ENCODE measurements around the gene YBX1. TPM values are rescaled to one million over a fixed set of nuclear protein-coding genes. Genes with fewer than 3 reads are reported as not detected.
A peak's percentile ranks its signal among the peaks of the same experiment; 100 is the strongest.

The YBX1 gene
- total RNA-seq, 1 donor from 2014 or later: 356 TPM

- Histone ChIP-seq H3K36me3 (peaks cover 27 to 36% of the 10 kb centered on the region in 2 donors), H3K9me3 (no peaks in the 10 kb centered on the region), H3K4me1 (no peaks in the 10 kb centered on the region), H3K27ac (no peak overlapping the region), H3K27me3 (no peaks in the 10 kb centered on the region), H3K4me3 (no peak overlapping the region)
- no peak for DNase-seq (ENCODE audit: low spot score in 2 of 2)
- TF ChIP-seq CTCF (IDR thresholded peaks at IDR 0.05): no peak
- intact Hi-C loops (cut with DNase I): no loop called here
These were observed 61.9 kb downstream of the YBX1 start for GRCh38 chr1:42744148-42744413.

- H3K4me1 ChIP-seq: no peaks in the 10 kb centered on the region
- H3K4me3 ChIP-seq: no peak overlapping the region
- TF ChIP-seq CTCF (IDR thresholded peaks at IDR 0.05): no peak
- H3K27me3 ChIP-seq: no peaks in the 10 kb centered on the region
- H3K9me3 ChIP-seq: no peaks in the 10 kb centered on the region
- intact Hi-C loops (cut with DNase I): loop anchor here (5.0 kb wide), 1 partner anchor 169 kb away; no protein-coding TSS in a partner anchor
- no peak for DNase-seq (ENCODE audit: low spot score in 2 of 2)
- H3K27ac ChIP-seq: no peak overlapping the region
- peaks cover 39 to 50% of the 10 kb centered on the region in 2 donors for H3K36me3 ChIP-seq
These were observed 63.6 kb downstream of the YBX1 start for GRCh38 chr1:42745851-42746250.

- DNase-seq (ENCODE audit: low spot score in 2 of 2): no peak
- Histone ChIP-seq H3K36me3 (peaks cover 40 to 51% of the 10 kb centered on the region in 2 donors), H3K4me1 (no peaks in the 10 kb centered on the region), H3K9me3 (no peaks in the 10 kb centered on the region), H3K4me3 (no peak overlapping the region), H3K27ac (no peak overlapping the region), H3K27me3 (no peaks in the 10 kb centered on the region)
- no peak for TF ChIP-seq CTCF (IDR thresholded peaks at IDR 0.05)
- intact Hi-C loops (cut with DNase I): loop anchor here (5.0 kb wide), 1 partner anchor 169 kb away; no protein-coding TSS in a partner anchor
These were observed 64.4 kb downstream of the YBX1 start for GRCh38 chr1:42746436-42747105.

- Histone ChIP-seq H3K36me3 (peaks cover 46 to 56% of the 10 kb centered on the region in 2 donors), H3K9me3 (no peaks in the 10 kb centered on the region), H3K4me3 (no peak overlapping the region), H3K27me3 (no peaks in the 10 kb centered on the region), H3K27ac (no peak overlapping the region), H3K4me1 (no peaks in the 10 kb centered on the region)
- TF ChIP-seq CTCF (IDR thresholded peaks at IDR 0.05): peak in 2 of 3 experiments; percentile 38 to 48
- DNase-seq (ENCODE audit: low spot score in 2 of 2): no peak
- intact Hi-C loops (cut with DNase I): loop anchor here (5.0 kb wide), 1 partner anchor 170 kb away; no protein-coding TSS in a partner anchor
These were observed 64.9 kb downstream of the YBX1 start for GRCh38 chr1:42747125-42747524.

- TF ChIP-seq CTCF (IDR thresholded peaks at IDR 0.05): no peak
- intact Hi-C loops (cut with DNase I): loop anchor here (5.0 kb wide), 1 partner anchor 171 kb away; no protein-coding TSS in a partner anchor
- peaks cover 53 to 65% of the 10 kb centered on the region in 2 donors for H3K36me3 ChIP-seq
- H3K27me3 ChIP-seq: no peaks in the 10 kb centered on the region
- H3K9me3 ChIP-seq: no peaks in the 10 kb centered on the region
- DNase-seq (ENCODE audit: low spot score in 2 of 2): no peak
- no peak overlapping the region for H3K27ac ChIP-seq
- no peaks in the 10 kb centered on the region for H3K4me1 ChIP-seq
- H3K4me3 ChIP-seq: no peak overlapping the region
These were observed 65.8 kb downstream of the YBX1 start for GRCh38 chr1:42748021-42748420.

Measured in ascending aorta (tissue), 2 donors.